CD14-positive monocyte (primary cell): ENCODE data around the gene PRAC1. TPM values are rescaled to one million over a fixed set of nuclear protein-coding genes. Genes with fewer than 3 reads are reported as not detected.

ENCODE experiments used
- DNase-seq, 3 donors: peaks; one replicate each; pipeline ENCODE4 v3.0.0-alpha.2; 2011 to 2022
- H2AFZ ChIP-seq: 2 replicates; pipeline ENCODE4 v1.6.0; 2012; ENCODE audit warnings: mild to moderate bottlenecking, low read depth, low read length, inconsistent platforms; ENCODE audit not compliant: insufficient read depth, poor library complexity, severe bottlenecking
- H3K27ac ChIP-seq, 2 donors: 1 replicate in 1 of 2; 2 replicates in 1 of 2; pipeline ENCODE4 v1.5.1; 2012 to 2013; ENCODE audit warnings: low read length in 2 of 2, control low read depth in 1 of 2, inconsistent platforms in 1 of 2, low read depth in 1 of 2, mild to moderate bottlenecking in 1 of 2
- H3K27me3 ChIP-seq, 2 donors: one replicate each; pipeline versions ENCODE4 v1.6.0 to v1.6.1; 2011 to 2013; ENCODE audit warnings: low read length in 2 of 2; ENCODE audit not compliant: control insufficient read depth in 2 of 2, insufficient read depth in 2 of 2
- H3K36me3 ChIP-seq, 2 donors: replicated peaks in 1 of 2; 1 replicate in 1 of 2; 2 replicates in 1 of 2; pipeline versions ENCODE4 v1.5.1 to v1.6.1; 2012 to 2013; ENCODE audit warnings: low read length in 2 of 2, control low read depth in 1 of 2, inconsistent platforms in 1 of 2, mild to moderate bottlenecking in 1 of 2; ENCODE audit not compliant: insufficient read depth in 2 of 2, control insufficient read depth in 1 of 2
- H3K4me1 ChIP-seq, 2 donors: 1 replicate in 1 of 2; 2 replicates in 1 of 2; pipeline versions ENCODE4 v1.5.1 to v1.6.1; 2012 to 2013; ENCODE audit warnings: low read length in 2 of 2, control low read depth in 1 of 2, inconsistent platforms in 1 of 2, mild to moderate bottlenecking in 1 of 2, moderate library complexity in 1 of 2; ENCODE audit not compliant: insufficient read depth in 2 of 2, control insufficient read depth in 1 of 2
- H3K4me2 ChIP-seq: replicated peaks from 2 replicates; pipeline ENCODE3; 2012; ENCODE audit warnings: low read length, moderate library complexity, mild to moderate bottlenecking; ENCODE audit not compliant: poor library complexity, severe bottlenecking; ENCODE audit errors: extremely low read depth
- H3K4me3 ChIP-seq, 3 experiments: fragments of 200-600 bp in 1 of 3; sonication (generic) in 1 of 3; replicated peaks in 1 of 3; 1 replicate in 2 of 3; 2 replicates in 1 of 3; pipeline ENCODE4 v1.5.1; 2011 to 2013; ENCODE audit warnings: low read length in 3 of 3, mild to moderate bottlenecking in 3 of 3, control low read depth in 2 of 3, low read depth in 2 of 3, inconsistent platforms in 1 of 3, moderate library complexity in 1 of 3
- H3K79me2 ChIP-seq: 2 replicates; pipeline ENCODE4 v1.6.0; 2012; ENCODE audit warnings: mild to moderate bottlenecking, control low read depth, inconsistent platforms, low read length, moderate library complexity; ENCODE audit not compliant: insufficient read depth
- H3K9ac ChIP-seq: 2 replicates; pipeline ENCODE4 v1.6.0; 2017; ENCODE audit warnings: low read length, mild to moderate bottlenecking; ENCODE audit not compliant: insufficient read depth, poor library complexity, severe bottlenecking
- H3K9me3 ChIP-seq, 2 donors: replicated peaks in 1 of 2; 1 replicate in 1 of 2; 2 replicates in 1 of 2; pipeline versions ENCODE4 v1.5.1 to v1.6.1; 2012 to 2013; ENCODE audit warnings: low read length in 2 of 2, control low read depth in 1 of 2; ENCODE audit not compliant: control insufficient read depth in 1 of 2, insufficient read depth in 1 of 2
- H4K20me1 ChIP-seq: 2 replicates; pipeline ENCODE4 v1.6.0; 2012; ENCODE audit warnings: mild to moderate bottlenecking, low read length, control low read depth, moderate library complexity; ENCODE audit not compliant: insufficient read depth
- H3K27ac Mint-ChIP-seq, 7 donors: one replicate each; pipeline ENCODE4 v1.8.0; 2020; ENCODE audit warnings: mild to moderate bottlenecking in 7 of 7, mixed read lengths in 7 of 7, moderate library complexity in 6 of 7, inconsistent platforms in 2 of 7
- H3K27me3 Mint-ChIP-seq, 3 donors: one replicate each; pipeline ENCODE4 v1.8.0; 2021 to 2022; ENCODE audit warnings: low read depth in 3 of 3, mild to moderate bottlenecking in 3 of 3, mixed read lengths in 3 of 3, moderate library complexity in 3 of 3, inconsistent platforms in 1 of 3
- H3K36me3 Mint-ChIP-seq, 2 donors: one replicate each; pipeline ENCODE4 v1.8.0; 2020; ENCODE audit warnings: mixed read lengths in 2 of 2, inconsistent platforms in 1 of 2, mild to moderate bottlenecking in 1 of 2
- H3K4me1 Mint-ChIP-seq: one replicate; pipeline ENCODE4 v1.8.0; 2020; ENCODE audit warnings: mild to moderate bottlenecking, mixed read lengths
- H3K4me3 Mint-ChIP-seq, 2 donors: one replicate each; pipeline ENCODE4 v1.8.0; 2020; ENCODE audit warnings: mild to moderate bottlenecking in 2 of 2, mixed read lengths in 2 of 2, moderate library complexity in 1 of 2
- H3K9me3 Mint-ChIP-seq, 7 donors: one replicate each; pipeline ENCODE4 v1.8.0; 2020 to 2022; ENCODE audit warnings: mixed read lengths in 7 of 7, mild to moderate bottlenecking in 6 of 7, moderate library complexity in 6 of 7, inconsistent platforms in 2 of 7
- CTCF ChIP-seq: fragments of 200-600 bp; IDR thresholded peaks from one replicate; pipeline ENCODE4 v1.8.0; 2022; ENCODE audit warnings: antibody characterized with exemption, mild to moderate bottlenecking
- WGBS: methylation state at CpG from one replicate; pipeline ENCODE4 v1.1.5; 2013; ENCODE audit warnings: missing lambda C conversion rate; ENCODE audit not compliant: insufficient coverage; 5-methylcytosine and 5-hydroxymethylcytosine counted together
- intact Hi-C, 2 donors: fragments of 100-400 bp; cut with micrococcal nuclease; formaldehyde crosslinking; loops; one replicate each; pipeline versions ENCODE4 v1.15.0 to v1.15.1; 2023
- polyA plus RNA-seq, 3 donors: library from polyadenylated mRNA; depleted of rRNA in 1 of 3; unstranded in 2 of 3; stranded (reverse) in 1 of 3; fragments of 300-500 nt in 2 of 3; fragments of >200 nt in 1 of 3; fragmentation: Illumina TruSeq in 2 of 3; gene quantifications; 1 replicate in 2 of 3; 2 replicates in 1 of 3; pipeline ENCODE4 v1.2.3, GENCODE V29; 2012 to 2021

Gene PRAC1
- polyA plus RNA-seq, 3 donors, result not detected

GRCh38 chr17:48740537-48740936 lies 18.2 kb upstream of the PRAC1 start:
- intact Hi-C loops, result no loop called here
- peak overlapping the region in 1 of 2 donors; percentile 83 for H3K4me3 Mint-ChIP-seq
- peaks cover 11% of the 10 kb centered on the region for H3K4me1 Mint-ChIP-seq
- no peak overlapping the region for H3K9ac ChIP-seq
- peaks cover 97 to 98% (median 98%) of the 10 kb centered on the region in 3 donors for H3K27me3 Mint-ChIP-seq
- H3K27ac Mint-ChIP-seq, result no peak overlapping the region
- no peaks in the 10 kb centered on the region for H4K20me1 ChIP-seq
- peaks cover 96 to 100% of the 10 kb centered on the region in 2 donors for H3K27me3 ChIP-seq
- no peak overlapping the region for H3K4me2 ChIP-seq
- H3K4me3 ChIP-seq, result no peak overlapping the region
- H3K36me3 Mint-ChIP-seq, result peaks cover 0 to 7% of the 10 kb centered on the region in 2 donors
- H3K9me3 ChIP-seq, result peaks cover 0 to 34% of the 10 kb centered on the region in 2 donors
- H3K27ac ChIP-seq, result no peak overlapping the region
- H2AFZ ChIP-seq, result no peak overlapping the region
- peaks cover 0 to 2% of the 10 kb centered on the region in 2 donors for H3K4me1 ChIP-seq
- no peak for TF ChIP-seq CTCF
- H3K9me3 Mint-ChIP-seq, result peaks cover 0 to 24% (median 14%) of the 10 kb centered on the region in 7 donors
- no peaks in the 10 kb centered on the region for H3K36me3 ChIP-seq
- H3K79me2 ChIP-seq, result no peaks in the 10 kb centered on the region
- DNase-seq, result no peak

- peaks cover 98 to 99% (median 99%) of the 10 kb centered on the region in 3 donors for H3K27me3 Mint-ChIP-seq
- intact Hi-C loops, result no loop called here
- peaks cover 7% of the 10 kb centered on the region for H3K4me1 Mint-ChIP-seq
- TF ChIP-seq CTCF, result no peak
- H3K36me3 Mint-ChIP-seq, result peaks cover under 1 to 8% of the 10 kb centered on the region in 2 donors
- H4K20me1 ChIP-seq, result no peaks in the 10 kb centered on the region
- no peak overlapping the region for H3K9ac ChIP-seq
- no peaks in the 10 kb centered on the region for H3K36me3 ChIP-seq
- H3K9me3 ChIP-seq, result peaks cover 0 to 45% of the 10 kb centered on the region in 2 donors
- no peak overlapping the region for H2AFZ ChIP-seq
- 5% methylated on average over 34 of the region's 37 CpGs for WGBS
- H3K27ac ChIP-seq, result no peak overlapping the region
- H3K27ac Mint-ChIP-seq, result peak overlapping the region in 1 of 7 donors; percentile 35
- DNase-seq, result peak in 1 of 3 donors; percentile 14
- H3K4me3 ChIP-seq, result no peak overlapping the region
- peaks cover 0 to 2% of the 10 kb centered on the region in 2 donors for H3K4me1 ChIP-seq
- peaks cover 96 to 100% of the 10 kb centered on the region in 2 donors for H3K27me3 ChIP-seq
- H3K4me2 ChIP-seq, result peak overlapping the region; percentile 26
- H3K4me3 Mint-ChIP-seq, result peak overlapping the region; percentile 41 to 83
- no peaks in the 10 kb centered on the region for H3K79me2 ChIP-seq
- H3K9me3 Mint-ChIP-seq, result peaks cover 0 to 24% (median 14%) of the 10 kb centered on the region in 7 donors
These were observed 16.6 kb upstream of the PRAC1 start for GRCh38 chr17:48738803-48739526.
